NCI-H1092 treated with DMSO at 0.1 percent for 48 hours (cell line): ENCODE data around the gene BRF1.
A peak's percentile ranks its signal among the peaks of the same experiment; 100 is the strongest.

Experiments
- DNase-seq: peaks from one replicate; lab custom pipeline; 2025; lab: John Stamatoyannopoulos, UW

Gene BRF1

DNA sequence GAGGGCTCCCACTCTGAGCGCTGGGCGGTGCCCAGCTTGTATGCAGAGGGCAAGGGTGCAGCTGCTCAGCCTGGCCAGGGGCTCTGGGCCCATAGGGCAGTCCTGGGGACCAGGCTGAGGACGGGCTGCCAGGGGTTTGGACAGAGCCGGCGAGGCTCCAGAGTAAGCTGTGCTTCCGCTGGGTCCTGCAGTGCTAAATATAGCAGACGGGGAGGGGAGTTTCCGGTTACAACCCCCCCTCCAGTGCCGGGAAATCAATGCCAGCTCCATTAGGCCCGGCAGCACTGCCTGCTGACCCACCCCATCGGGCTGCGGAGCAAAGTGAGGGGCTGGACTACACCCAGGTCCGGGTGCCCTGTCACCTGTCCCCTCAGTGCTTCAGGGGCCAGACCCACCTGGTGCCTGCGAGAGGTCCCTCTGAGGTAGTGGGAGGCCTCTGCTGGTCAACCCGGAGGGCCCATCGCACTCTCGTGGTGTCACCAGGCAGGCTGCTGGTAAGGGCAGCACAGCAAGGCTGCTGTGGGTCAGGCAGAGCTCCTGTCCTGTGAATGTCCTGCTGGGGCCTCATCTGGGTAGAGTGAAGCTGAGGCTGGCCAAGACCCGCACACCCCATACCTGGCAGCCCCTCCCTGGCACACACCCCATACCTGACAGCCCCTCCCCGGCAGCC lies 129.7 kb downstream of the BRF1 start:
- no peak for DNase-seq

- DNase-seq, result no peak
Observed at GRCh38 chr14:105169776-105170655, 130.8 kb downstream of the BRF1 start.

DNA sequence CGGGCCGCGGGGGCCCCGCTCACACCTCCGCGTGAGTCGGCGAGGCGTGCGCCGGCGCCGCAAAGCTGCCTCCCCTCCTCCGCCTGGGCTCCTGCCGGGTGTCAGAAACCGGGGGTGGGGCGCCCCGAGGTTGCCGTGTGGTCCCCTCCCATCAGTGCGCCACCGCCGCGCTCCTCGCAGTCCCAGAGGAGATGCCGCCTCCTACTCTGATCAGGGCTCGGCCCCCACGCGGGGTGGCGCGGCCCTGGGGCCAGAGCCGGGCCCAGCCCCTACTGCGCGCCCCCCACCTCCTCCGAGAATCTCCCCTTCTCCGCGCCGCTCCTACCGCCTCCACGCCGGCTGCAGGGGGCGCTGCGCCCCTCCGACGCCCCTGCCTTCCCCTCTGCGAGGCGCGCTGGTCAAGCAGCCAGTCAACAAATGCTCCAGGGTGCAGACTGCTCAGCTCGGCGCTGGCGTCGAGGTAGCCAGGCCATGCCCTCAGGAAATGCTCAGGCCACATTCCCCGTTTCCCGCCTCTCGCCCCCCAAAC lies 131.8 kb downstream of the BRF1 start:
- no peak for DNase-seq

DNA sequence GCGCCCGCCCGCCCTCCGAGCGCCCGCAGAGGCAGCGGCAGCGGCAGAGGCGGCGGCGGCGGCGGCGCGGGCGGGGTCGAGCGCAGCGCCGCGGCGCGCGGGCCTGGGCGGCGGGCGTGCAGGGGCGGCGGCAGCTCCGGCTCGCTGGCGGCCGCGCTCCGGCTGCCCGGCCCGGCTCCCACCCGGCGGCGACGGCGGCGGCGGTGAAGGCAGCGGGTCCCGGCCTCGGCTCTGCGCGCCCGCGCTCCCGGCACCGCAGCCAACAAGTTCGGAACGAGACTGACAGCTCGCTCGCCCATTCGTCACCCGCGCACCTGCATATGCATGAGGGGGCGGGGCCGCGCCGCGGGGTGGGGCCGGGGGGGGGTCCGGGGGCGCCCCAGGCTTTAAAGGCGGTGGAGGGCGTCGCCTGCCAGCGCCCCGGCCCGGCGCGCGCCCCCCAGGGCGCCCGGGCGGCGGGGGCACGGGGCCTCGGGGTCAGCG lies 132.3 kb downstream of the BRF1 start, which contains the start of gene JAG2:
Gene JAG2, minus strand, starts transcription at position 281 of the 483 bp plus-strand sequence. CDS start 356 bp downstream, outside the sequence.
- peak; percentile 54 for DNase-seq

GRCh38 chr14:105168093-105168420 lies 132.7 kb downstream of the BRF1 start:
- no peak for DNase-seq

DNA sequence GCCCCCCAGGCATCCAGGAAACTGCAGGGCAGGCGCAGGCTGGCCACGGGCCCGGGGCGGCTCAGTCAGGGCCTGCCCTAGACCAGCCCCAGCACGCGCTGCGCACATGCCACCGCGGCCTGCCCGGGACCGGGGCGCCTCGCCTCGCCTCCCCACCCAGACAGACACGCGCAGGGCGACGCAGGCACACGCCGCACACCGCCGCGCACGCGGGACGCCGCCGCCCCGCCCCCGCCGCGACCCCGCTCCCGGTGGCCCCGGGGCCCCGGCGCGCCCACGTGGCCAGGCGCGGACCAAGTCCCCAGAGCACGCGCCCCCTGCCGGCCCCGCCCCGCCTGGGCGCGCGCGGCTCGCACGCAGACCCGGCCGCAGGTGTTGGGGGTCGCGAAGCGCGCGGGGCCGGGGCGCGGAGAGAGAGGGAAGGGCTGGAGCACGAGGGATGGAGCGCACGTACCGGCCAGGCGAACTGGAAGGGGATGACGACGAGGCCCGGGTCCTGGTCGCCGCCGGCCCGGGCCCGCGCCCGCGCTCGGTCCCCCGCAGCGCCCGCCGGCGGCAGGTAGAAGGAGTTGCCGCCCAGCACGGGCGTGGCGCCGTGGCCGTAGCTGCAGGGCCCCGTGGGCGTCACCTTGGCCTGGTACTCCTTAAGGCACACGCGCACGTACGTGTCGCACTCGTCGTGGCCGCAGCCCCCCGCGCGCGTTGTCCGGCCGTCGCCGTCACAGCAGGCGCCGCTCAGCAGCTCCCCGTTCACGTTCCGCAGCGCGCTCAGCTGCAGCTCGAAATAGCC lies 133.3 kb downstream of the BRF1 start:
- no peak for DNase-seq

- DNase-seq, result no peak
Observed at GRCh38 chr14:105166571-105167302, 134.1 kb downstream of the BRF1 start.

DNA sequence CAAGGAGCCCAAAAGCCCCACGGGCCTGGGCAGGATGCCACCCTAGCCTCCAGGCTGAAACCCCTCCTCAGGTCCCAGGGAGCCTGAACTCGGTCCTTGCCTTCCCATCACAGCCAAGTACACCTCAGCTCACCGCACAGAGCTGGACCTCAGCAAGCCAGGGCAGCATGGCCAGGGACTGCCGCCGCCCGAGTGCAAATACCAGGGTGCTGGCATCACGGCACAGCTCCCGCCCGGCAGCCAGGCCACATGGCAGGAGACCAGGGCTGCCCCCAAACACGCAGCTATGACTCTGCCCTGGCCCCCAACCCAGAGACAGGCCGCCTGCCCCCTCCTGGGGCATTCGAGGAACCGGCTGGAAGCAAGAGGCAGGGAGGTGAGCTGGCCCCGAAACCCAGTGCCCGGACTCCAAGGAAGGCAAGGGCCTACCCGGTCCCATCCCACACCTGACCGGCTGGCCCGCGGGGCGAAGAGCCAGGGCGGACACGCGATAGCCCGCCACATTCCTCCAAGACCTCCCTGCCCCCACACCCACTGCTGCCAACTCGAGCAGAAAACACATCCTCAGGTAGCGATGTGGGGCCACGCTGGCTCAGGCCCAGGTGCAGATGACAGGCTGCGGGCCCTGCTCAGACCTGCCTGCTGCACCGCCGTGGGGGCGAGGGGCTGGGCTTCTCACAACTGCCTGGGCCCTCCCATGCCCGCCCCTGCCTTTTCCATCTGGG lies 134.9 kb downstream of the BRF1 start:
- no peak for DNase-seq

GRCh38 chr14:105165134-105165704 lies 135.6 kb downstream of the BRF1 start:
- DNase-seq, result no peak

GRCh38 chr14:105163040-105163742 lies 137.6 kb downstream of the BRF1 start:
- no peak for DNase-seq

DNA sequence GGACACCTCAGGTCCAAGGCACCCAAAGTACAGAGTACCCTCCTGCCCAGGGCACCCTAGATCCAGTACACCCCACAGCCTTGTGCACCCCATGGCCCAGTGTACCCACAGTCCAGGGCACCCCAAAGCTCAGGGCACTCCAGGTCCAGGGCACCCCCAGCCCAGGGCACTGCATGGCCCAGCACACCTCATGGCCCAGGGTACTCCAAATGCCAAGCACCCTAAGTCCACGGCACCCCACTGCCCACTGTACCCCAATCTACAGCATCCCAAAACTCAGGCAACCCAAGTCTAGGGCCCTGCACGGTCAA lies 138.2 kb downstream of the BRF1 start:
- DNase-seq, result no peak

- DNase-seq, result no peak
Observed at GRCh38 chr14:105161964-105162668, 138.7 kb downstream of the BRF1 start.

GRCh38 chr14:105161309-105161708 lies 139.5 kb downstream of the BRF1 start:
- DNase-seq, result peak; percentile 16

DNA sequence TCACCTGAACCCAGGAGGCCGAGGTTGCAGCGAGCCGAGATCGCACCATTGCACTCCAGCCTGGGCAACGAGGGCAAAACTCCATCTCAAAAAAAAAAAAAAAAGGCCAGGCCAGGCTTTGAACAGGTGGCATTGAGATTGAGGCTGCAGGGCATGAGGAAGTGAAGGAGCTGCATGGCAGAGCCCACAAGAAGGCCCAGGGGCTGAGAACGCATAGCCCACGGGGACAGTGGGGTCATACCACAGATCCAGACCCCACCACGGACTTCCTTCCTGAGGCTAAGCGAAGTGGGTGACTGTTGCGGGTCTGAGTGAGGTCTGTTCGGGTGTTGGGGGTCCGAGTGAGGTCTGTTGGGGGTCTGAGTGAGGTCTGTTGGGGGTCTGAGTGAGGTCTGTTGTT lies 140.0 kb downstream of the BRF1 start:
- no peak for DNase-seq

- no peak for DNase-seq
Observed at GRCh38 chr14:105159344-105159743, 141.5 kb downstream of the BRF1 start.
